Stimulated activated CD4-positive, alpha-beta T cell treated with anti-CD3 and anti-CD28 coated beads, Interleukin-12 subunit alpha, Interleukin-12 subunit beta, amount 100 ng/mL, for 48 hours (primary cell): ENCODE data around the gene POGLUT3.

Experiments used
- DNase-seq, 3 donors: peaks; one replicate each; pipeline ENCODE4 v3.0.0-alpha.2; 2020; ENCODE audit warnings: low read depth in 2 of 3, low spot score in 1 of 3

The POGLUT3 gene

DNA sequence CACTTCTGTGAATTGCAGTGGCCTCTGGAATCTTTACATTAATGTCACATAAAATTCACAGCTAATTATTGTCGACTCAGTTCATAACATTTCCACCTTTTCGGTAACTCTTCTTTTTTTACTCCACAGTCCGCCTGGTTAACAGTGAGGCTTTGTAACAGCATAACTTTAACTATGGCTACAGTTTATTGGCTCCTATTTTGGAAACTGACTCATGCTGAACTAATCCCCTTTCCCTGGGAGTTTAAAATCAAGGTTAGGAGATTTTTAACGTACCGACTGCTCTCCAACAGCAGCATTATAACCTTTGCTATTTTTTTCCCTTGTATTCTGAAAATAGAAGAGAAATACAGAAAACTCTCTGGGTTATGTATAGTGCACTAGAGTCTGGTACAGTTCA, 3.2 kb upstream of the POGLUT3 start:
- DNase-seq, result no peak

DNA sequence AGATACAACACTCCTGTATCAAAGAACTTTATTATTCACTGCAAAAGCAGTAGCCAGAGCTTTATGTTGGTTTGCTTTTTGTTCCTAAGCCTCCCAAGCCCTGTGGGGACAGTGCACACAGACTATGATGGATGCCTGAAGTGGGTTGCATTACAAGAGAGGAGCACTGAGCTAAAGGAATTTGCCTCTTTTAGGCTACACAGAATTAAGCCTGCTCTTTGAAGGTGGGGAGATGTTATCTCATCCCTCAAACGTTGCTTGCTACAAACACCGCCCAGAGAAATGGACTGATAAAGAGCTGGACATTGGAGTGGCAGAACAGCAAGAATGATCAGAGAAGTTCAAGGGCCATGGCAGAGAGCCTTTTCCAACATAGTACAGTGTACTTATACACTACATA, 2.5 kb upstream of the POGLUT3 start:
- no peak for DNase-seq

DNA sequence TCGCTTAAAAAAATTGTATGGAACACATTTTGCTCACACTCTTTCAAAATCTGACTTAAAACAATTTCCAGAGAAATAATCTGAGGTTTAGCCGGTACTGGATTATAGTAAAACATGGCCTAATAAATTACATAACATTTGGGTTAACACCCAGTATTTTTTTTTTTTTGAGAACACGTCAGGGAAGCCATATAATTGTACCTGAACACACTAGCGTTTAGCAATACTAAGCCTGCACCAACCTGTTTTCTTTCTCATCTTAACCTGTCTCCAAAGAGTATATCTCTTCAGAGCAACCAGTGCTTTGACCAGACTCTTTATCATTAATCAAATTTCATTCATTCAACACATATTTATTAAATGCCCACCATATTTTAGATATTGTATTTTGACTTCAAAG, 2.0 kb upstream of the POGLUT3 start:
- DNase-seq, result no peak

DNA sequence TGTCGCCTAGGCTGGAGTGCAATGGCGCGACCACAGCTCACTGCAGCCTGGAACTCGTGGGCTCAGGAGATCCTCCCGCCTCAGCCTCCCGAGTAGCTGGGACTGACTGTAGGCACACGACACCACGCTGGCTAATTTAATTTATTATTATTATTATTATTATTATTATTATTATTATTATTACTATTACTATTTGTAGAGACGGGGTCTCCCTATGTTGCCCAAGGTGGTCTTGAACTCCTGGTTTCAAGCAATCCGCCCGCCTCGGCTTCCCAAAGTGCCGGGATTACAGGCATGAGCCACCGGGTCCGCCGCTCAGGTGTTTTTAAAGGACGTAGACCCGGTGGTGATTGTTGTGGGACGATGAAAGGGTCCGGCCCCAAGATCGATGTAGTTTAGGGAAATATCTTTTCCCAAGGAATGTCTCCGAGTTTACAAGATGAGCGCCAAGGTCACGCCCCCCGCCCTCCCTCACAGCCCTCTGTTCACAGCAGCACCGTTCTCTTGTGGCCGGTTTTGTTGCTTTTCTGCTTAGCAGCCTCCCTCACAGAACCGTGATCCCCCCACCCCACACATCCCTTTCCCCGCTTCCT, 728 bp upstream of the POGLUT3 start:
- no peak for DNase-seq

DNA sequence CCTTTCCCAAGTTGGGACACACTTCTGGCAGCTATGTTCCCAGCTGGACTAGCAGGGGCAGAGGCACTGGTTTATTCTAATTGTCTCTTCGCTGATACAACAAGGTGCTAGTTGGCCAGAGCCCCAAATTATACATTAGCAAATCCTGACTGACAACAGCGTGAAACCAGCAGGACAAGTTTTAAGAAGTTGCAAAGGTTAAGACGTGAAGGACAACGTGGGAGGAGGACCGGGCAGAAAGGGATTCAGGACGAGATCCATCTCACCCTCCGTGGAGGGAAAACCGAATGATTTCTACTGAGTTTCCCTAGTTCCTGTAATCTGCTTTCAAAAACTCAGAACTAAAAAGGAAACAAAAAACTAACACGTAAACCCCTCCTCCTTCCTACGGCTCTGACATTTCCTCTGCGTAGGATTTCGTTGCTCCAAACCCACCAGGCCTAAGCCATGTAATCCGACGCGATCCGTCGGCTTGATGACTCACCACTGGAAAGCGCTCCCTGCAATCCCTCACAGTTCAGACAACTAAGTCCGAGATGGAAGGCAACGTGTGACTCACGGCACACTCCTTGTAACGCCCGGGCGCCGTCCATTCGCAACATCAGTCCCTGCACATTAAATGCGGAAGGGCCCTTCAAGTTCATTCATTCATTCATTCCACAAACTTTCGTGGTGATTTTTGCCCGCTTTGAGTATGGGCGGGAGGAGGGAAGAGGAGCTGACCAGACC, 703 bp downstream of the POGLUT3 start:
- DNase-seq, result peak; percentile 60 to 69 (median 68)

DNA sequence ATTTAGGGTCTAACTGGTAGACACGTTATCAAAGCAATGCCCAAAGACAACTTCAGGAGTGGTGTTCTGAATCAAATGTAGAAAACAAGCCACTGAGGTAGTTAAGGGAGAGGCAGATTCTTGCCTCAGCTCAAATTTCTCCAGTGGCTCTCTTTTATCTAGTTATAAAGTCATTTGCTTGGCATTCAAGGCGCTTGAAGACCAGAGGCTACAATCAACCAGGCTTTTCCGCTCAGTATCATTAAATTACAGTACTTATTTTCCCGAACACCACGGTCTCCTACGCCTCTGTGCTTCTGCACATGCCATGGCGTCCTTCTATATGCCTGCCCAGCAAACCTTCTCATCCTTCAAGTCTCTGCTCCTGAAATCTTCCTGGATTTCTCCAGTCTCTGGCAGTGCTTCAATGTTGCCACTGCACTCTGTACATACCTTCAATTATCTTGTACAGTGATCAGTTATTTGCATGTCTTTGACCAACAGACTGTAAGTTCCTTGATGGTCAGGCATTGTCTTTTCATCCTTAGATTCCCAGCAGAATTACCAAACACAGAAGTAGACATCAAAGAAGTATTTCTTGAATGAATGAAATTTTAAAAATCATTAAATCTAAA, 1.4 kb downstream of the POGLUT3 start:
- DNase-seq, result no peak

DNA sequence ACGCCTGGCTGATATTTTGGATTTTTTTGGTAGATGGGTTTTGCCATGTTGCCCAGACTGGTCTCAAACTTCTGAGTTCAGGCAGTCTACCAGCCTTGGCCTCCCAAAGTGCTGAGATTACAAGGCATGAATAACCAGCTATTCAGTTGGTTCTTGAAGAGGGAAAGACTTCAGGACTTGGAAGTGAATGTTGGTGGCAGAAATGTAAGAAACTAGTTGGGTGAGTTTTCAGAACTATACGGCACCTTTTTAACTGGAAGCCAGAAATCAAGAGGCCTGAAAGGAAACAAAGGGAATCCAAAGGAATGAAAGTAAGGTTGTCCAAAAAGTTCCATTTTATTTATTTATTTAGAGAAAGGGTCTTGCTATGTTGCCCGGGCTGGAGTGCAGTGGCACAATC, 2.9 kb downstream of the POGLUT3 start:
- DNase-seq, result no peak

DNA sequence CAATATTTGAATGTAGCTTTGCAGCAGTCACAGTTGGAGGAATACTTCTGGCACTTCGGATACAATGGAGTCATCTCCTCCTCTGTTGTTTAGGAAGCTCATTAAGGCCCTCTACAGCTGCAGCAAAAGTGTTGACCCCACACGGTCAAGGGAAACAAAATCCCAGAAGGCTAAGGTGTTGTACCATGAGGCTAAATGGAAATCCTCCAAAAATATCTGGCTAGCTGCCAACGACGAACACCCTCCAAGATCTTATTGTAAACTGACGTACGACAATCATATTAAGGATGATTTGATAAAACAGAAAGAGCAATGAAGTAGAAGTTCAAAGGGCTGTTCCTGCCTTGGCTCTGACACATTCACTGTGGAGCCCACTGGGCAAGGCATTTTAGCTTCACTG, 4.0 kb downstream of the POGLUT3 start:
- DNase-seq, result no peak

DNA sequence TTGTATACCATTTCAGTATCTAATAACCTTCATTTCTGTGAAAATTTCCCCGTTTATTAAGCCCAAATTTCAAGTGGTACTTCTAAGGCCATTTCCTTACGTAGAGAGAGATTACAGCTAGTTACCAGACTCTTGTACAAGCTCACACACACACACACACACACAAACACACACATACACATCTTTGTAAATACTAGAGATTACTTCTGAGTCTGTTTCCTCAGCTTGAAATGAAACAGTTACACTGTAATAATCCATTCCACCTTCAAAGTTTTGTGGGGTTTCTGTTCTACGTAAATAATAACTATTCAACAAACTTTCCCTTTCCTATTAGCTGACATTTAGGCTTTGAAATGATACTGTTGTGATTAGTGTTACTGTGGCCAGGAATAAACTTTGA, 6.2 kb downstream of the POGLUT3 start:
- DNase-seq, result no peak

DNA sequence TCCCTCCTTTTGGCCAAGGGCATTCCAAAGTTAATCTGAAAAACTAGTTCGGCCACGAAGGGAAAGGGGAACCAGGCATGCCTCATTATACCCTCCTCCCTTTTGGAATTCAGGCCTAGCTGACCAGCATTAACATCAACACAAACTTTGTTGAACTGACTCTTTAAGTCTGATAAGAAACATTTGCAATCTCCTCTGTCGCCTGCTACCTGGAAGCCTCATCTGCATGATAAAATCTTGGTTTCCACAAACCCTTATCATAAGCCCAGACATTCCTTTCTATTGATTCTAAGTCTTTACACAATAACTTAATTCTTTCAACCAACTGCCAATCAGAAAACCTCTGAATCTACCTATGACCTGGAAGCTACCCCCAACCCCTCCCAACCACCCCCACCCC, 11.4 kb downstream of the POGLUT3 start:
- DNase-seq, result no peak

DNA sequence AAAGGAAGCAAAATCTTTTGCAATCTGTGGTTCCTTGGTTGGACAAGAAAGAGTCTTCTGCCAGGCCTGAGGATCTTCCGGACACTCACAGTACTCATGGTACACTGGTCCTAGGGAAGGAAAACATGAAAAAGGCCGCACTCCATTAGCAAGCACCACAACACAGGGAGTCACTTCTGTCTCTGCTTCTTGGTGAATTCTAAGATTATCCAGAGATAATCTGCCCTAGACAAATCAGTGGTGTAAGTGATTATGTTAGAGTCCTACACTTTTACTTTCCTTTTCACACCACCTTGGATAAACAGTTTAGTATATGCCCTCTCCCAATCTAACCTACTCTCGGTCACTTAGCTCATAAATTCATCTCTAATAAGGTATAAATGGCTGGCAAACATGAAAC, 11.9 kb downstream of the POGLUT3 start:
- no peak for DNase-seq

DNA sequence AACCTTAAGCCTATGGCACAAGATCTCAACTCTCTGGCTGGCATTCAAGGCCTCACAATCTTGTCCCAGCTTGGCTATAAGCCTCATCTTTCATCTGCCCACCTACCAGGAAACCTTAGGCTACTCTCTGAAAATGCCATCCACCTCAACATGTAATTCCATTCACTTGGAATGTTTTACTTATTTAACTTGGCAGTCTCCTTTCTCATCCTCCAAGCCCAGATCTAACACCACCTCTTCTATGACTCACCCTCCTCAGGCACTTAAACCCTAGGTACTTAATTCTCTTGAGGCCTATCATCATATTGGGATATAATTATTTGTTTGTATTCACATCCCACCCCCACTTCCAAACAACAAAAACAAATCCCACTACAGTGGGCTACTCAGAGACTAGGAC, 15.0 kb downstream of the POGLUT3 start:
- DNase-seq, result no peak

DNA sequence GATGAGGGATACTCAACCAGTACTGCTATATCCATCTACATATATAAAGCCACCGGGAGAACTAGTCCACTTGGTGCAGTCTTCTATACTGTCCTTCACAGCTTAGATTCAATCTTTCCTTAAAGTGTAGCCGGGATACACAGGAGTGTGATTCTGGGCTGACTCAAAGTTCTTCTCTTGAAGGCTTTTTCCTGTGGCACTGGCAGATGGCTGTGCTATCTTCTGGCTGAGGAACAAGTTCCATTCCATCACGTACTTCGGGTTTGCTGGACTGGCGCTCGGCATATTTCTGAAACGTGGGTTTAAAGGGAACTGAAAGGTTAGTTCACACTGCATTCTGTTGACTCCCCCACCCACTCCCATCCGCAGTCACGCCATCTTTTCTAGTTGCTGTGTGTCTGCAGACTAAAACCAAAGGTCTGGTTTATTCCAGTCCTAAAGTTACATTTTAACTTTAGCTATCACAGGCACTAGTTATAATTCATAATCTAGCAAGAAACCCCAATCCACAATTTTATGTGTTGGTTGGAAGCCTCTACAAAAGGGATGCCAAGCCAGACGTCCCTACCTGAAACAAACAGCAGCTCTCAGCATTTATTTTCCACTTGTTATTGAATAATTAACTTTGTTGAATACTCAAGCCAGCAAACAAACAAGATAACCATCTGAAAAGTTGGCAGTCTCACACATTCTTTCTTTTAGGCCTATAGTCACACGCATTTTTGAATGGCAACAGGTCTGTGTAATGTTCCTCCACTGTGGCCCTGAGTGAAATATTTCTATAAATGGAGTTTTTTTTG, 23.3 kb downstream of the POGLUT3 start:
- DNase-seq, result no peak

DNA sequence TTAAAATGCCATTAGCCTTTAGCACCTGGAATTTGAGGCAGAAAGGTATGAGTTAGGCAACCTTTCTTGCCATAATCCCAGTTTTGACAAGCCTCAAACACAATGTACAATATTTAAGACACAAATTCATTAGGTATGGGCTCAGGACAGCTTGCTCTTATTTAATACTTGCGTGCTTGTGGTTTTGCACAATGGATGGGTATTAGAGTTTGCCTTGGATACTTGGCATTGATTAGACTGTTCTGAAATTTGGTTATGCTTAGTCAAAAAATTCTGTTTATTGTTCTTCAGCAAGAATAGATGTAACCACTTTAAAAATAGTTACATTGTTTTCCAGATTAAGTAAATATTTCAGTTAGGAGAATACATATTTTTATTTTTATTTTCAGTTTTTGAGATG, 25.5 kb downstream of the POGLUT3 start:
- DNase-seq, result no peak

DNA sequence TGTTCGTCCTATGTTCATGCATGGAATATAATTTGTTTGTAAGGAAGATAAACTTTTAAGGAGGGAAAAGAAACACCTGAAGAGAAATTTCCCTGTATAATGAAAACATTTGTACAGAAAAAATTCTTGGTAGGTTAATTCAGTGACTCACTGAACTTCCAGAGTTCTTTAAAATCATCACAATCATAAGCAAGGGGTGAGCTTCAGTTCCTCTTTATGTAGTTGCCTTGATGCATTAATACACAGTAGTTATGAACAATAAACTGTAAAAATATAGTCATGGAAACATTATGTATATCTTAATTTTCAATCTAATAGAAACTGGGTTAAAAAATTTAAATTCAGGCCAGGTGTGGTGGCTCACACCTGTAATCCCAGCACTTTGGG, 29.7 kb downstream of the POGLUT3 start:
- DNase-seq, result no peak

DNA sequence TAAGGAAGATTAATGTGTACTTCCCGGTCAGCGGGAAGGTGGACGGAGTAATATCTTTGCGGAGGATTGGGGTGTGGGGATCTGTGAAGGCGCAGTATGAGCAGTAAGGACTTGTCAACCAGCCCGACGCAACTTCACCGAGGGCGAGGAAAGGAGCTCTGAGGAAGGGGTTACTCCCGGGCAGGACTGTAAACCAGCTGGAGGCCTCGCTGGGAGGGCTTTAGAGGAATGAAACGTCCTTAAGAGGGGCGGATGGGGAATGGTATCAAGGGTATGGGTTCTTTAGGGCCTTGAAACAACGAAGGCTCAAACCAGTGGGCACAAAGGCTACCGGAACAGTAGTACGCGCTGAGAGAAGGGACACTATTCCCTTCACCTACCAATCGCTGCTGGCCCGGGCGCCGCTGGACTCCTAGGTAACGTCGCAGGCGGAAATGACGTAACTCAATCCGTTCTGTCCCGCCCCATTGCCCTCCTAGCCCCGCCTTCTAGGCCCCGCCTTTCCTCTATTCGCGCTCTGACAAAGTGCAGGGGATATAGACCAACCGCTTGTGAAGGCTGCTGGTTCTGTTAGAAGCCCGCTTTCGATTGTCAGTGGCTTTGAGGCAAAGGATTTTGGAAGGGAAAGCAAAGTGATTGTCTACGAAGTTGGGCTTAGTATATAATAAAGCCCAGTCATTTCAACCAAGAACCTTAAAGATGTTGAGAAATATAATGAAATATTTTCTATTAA, 30.9 kb downstream of the POGLUT3 start, which contains the start of gene C11orf65:
Gene C11orf65, minus strand, starts transcription at position 439 of the 733 bp plus-strand sequence. CDS start 5,970 bp downstream, outside the sequence.
- DNase-seq, result peak; percentile 91 to 96 (median 94)

DNA sequence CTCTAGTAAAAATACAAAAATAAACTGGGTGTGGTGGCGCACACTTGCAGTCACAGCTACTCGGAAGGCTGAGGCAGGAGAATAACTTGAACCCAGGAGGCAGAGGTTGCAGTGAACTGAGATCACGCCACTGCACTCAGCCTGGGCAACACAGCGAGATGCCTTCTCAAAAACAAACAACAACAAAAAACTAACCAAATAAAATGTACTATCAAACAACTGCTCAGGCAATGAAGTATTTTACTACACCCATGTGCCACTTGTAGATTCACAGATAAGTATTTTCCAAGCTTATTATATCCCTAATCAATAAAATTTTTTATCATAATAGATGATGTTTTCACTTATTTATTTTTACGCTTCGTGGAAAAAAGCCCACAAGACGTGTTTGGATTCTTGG, 31.8 kb downstream of the POGLUT3 start:
- no peak for DNase-seq

DNA sequence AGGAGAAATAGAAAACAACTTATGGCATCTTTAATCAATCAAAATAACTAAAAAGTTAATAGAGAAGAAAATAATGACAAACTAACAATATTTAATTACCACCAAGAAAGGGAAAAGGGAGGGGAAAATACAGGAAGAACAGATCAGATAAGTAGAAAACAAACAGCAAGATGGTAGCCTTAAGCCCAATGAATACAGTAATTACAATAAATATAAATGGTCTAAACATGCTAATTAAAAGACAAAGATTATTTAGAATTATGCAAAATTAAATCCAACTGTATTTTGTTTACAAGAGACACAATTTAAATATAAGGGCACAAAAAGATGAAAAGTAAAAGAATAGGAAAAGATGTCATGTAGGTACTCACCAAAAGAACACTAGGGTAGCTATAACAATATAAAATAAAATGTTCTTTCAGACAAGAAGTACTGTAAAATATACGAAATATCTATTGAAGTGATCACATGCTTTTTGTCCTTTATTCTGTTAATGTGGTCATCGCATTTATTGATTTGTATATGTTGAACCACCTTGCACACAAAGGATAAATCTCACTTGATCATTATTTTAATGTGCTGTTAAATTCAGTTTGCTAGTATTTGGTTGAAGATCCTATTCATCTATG, 44.9 kb downstream of the POGLUT3 start:
- no peak for DNase-seq
